Measurements from ENCODE around the gene GSG1L. TPM values are rescaled to one million over a fixed set of nuclear protein-coding genes. Genes with fewer than 3 reads are reported as not detected.

The GSG1L gene
- total RNA-seq, 1 donor: under 0.01 TPM

- Histone ChIP-seq H3K4me1 (ENCODE audit: insufficient read depth, low read length) (no peaks in the 10 kb centered on the region), H3K27me3 (ENCODE audit: insufficient read depth, low read length) (no peaks in the 10 kb centered on the region), H3K4me3 (ENCODE audit: low read length) (no peak overlapping the region), H3K9me3 (ENCODE audit: low read depth, low read length) (no peaks in the 10 kb centered on the region)
Measured at GRCh38 chr16:27849621-27850020, 213.9 kb downstream of the GSG1L start.

DNA sequence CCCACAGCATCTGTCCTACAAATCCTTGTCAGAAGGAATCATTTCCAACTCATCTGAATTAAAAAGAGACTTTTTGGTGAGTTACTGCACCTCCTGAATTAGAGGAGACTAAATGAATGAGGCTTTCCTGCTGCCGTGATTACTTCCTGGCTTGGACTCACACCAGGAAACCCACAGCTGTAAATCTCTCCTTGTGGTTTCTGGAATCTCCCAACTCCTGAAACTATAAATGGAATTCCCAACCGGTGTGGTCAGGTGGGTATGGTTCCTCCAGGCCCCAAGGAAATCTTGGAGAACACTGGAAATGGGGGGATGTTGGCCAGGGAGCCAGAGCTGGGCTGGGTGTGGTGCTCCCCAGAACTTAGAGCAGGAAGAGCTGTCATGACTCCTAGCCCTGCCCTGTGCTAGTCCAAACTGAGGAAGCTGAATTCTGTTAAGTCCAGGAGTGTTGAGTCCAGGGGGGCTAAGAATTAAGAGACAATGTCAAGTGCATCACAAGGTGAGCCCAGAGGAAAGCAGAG is 216.4 kb downstream of the GSG1L start:
- H3K9me3 ChIP-seq (ENCODE audit: low read depth, low read length): no peaks in the 10 kb centered on the region
- no peaks in the 10 kb centered on the region for H3K27me3 ChIP-seq (ENCODE audit: insufficient read depth, low read length)
- no peaks in the 10 kb centered on the region for H3K4me1 ChIP-seq (ENCODE audit: insufficient read depth, low read length)
- H3K4me3 ChIP-seq (ENCODE audit: low read length): no peak overlapping the region

GRCh38 chr16:27844826-27845225 is 218.7 kb downstream of the GSG1L start:
- H3K4me1 ChIP-seq (ENCODE audit: insufficient read depth, low read length): no peaks in the 10 kb centered on the region

GRCh38 chr16:27843800-27844199 is 219.7 kb downstream of the GSG1L start:
- Histone ChIP-seq H3K27me3 (ENCODE audit: insufficient read depth, low read length) (no peaks in the 10 kb centered on the region), H3K4me1 (ENCODE audit: insufficient read depth, low read length) (no peaks in the 10 kb centered on the region), H3K9me3 (ENCODE audit: low read depth, low read length) (no peaks in the 10 kb centered on the region), H3K4me3 (ENCODE audit: low read length) (no peak overlapping the region)

More at GRCh38 chr16:27844826-27845225, 218.7 kb downstream of the GSG1L start:
- Histone ChIP-seq H3K27me3 (ENCODE audit: insufficient read depth, low read length) (no peaks in the 10 kb centered on the region), H3K9me3 (ENCODE audit: low read depth, low read length) (no peaks in the 10 kb centered on the region), H3K4me3 (ENCODE audit: low read length) (no peak overlapping the region)

DNA sequence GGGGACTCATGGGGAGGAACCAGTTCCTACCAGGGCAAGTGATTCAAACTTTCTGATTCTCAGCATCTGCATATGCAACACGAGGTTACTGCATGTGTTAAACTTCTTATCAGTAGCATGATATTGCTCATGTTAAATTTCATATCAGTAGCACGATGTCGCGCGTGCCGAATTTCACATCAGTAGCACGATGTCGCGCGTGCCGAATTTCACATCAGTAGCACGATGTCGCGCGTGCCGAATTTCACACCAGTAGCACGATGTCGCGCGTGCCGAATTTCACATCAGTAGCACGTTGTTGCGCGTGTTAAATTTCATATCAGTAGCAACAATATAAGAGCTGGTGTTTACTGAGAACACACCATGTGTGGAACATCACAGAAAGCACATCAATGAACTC is 221.6 kb downstream of the GSG1L start:
- Histone ChIP-seq H3K4me3 (ENCODE audit: low read length) (no peak overlapping the region), H3K27me3 (ENCODE audit: insufficient read depth, low read length) (no peaks in the 10 kb centered on the region), H3K4me1 (ENCODE audit: insufficient read depth, low read length) (no peaks in the 10 kb centered on the region), H3K9me3 (ENCODE audit: low read depth, low read length) (no peaks in the 10 kb centered on the region)

GRCh38 chr16:27841061-27841801 is 222.3 kb downstream of the GSG1L start:
- no peak overlapping the region for H3K4me3 ChIP-seq (ENCODE audit: low read length)
- H3K9me3 ChIP-seq (ENCODE audit: low read depth, low read length): no peaks in the 10 kb centered on the region
- H3K4me1 ChIP-seq (ENCODE audit: insufficient read depth, low read length): no peaks in the 10 kb centered on the region
- H3K27me3 ChIP-seq (ENCODE audit: insufficient read depth, low read length): peaks cover 3% of the 10 kb centered on the region

DNA sequence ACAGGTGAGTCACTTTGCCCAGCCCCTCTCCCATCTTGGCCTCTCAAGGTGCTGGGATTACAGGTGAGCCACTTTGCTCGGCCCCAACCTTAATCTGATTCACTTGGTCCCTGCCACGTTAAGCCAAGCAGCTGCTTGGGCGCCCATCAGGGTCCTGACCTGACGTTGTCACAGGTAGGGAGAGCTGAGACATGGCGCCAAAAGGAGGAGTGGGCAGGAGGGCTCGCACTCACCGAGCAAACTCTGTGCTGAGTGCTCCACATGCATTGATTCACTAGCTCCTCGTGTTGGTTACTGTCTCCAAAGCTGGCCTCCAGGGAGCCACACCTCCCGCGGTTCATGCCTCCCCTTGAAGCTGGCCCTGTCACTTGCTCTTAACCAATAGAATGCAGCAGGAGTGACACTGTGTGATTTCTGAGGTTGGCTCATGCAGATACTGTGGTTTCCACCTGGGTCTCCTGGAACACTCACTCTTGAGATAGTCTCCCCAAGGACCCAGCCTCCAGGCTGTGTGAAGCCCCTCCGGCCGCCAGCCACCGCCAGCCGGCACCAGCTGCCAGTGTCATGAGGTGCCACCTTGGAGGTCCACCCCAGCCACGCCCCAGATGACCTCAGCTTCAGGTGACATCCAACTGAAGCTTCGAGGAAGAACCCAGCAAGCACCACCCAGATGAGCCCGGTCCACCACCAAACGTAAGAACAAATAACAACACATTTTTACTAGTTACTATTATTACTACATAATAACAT is 223.0 kb downstream of the GSG1L start:
- Histone ChIP-seq H3K4me1 (ENCODE audit: insufficient read depth, low read length) (no peaks in the 10 kb centered on the region), H3K4me3 (ENCODE audit: low read length) (no peak overlapping the region), H3K9me3 (ENCODE audit: low read depth, low read length) (no peaks in the 10 kb centered on the region), H3K27me3 (ENCODE audit: insufficient read depth, low read length) (peaks cover 6% of the 10 kb centered on the region)

DNA sequence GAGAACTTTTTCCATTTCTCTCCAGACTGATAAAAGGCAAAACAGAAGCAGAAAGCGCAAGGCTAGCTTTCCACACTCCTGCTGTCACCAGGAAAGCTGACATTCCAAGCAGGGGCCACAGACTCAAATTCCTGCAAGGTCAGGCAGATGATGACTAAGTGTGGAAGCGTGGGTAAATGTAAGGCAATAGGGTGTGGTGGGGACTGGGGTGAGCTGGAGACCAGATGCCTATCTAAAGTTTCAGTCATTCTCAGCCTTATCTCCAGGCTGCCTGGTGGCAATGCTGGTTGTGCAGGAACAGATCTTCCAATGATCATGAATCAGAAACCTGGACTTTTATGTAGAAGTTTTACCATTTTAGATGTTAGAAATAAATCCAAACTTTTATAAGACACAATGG is 224.1 kb downstream of the GSG1L start:
- no peaks in the 10 kb centered on the region for H3K9me3 ChIP-seq (ENCODE audit: low read depth, low read length)
- peaks cover 12% of the 10 kb centered on the region for H3K27me3 ChIP-seq (ENCODE audit: insufficient read depth, low read length)
- no peaks in the 10 kb centered on the region for H3K4me1 ChIP-seq (ENCODE audit: insufficient read depth, low read length)
- no peak overlapping the region for H3K4me3 ChIP-seq (ENCODE audit: low read length)

DNA sequence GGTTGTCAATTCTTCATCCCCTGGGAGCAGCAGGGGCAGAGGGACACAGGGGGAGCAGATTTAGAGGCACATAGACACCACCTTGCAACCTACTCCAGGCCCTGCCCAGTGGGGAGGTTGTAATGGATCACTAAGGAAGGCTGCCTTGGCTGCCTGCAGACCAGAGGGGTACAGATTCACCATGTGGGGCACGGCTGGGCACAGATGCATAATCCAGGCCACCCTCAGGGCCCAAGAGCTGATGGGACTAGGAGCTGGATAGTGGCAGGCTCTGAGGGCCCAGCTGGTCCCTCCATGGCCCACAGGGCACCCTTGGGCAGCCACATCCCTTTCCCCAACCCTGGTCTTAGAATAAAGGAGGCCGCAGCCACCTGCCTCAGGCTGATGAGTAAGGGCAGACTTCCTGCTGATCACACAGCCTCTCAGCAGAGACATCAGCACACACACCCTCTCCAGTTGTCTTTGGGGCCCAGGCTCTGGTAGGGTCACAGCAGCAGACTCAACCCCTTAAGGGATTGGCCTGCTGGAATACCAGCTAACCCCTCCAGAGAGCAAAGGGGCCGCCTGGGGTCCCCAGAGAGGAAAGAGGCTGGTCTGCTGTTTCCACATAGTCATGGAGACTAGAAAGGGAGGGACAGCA is 224.9 kb downstream of the GSG1L start:
- Histone ChIP-seq H3K4me1 (ENCODE audit: insufficient read depth, low read length) (no peaks in the 10 kb centered on the region), H3K9me3 (ENCODE audit: low read depth, low read length) (no peaks in the 10 kb centered on the region), H3K4me3 (ENCODE audit: low read length) (no peak overlapping the region), H3K27me3 (ENCODE audit: insufficient read depth, low read length) (peaks cover 15% of the 10 kb centered on the region)

- no peak overlapping the region for H3K4me3 ChIP-seq (ENCODE audit: low read length)
- no peaks in the 10 kb centered on the region for H3K4me1 ChIP-seq (ENCODE audit: insufficient read depth, low read length)
- no peaks in the 10 kb centered on the region for H3K9me3 ChIP-seq (ENCODE audit: low read depth, low read length)
- peaks cover 6% of the 10 kb centered on the region for H3K27me3 ChIP-seq (ENCODE audit: insufficient read depth, low read length)
Measured at GRCh38 chr16:27829975-27830374, 233.5 kb downstream of the GSG1L start.

- no peaks in the 10 kb centered on the region for H3K27me3 ChIP-seq (ENCODE audit: insufficient read depth, low read length)
- H3K4me3 ChIP-seq (ENCODE audit: low read length): no peak overlapping the region
- no peaks in the 10 kb centered on the region for H3K9me3 ChIP-seq (ENCODE audit: low read depth, low read length)
- H3K4me1 ChIP-seq (ENCODE audit: insufficient read depth, low read length): no peaks in the 10 kb centered on the region
Measured at GRCh38 chr16:27828671-27829070, 234.8 kb downstream of the GSG1L start.

GRCh38 chr16:27827765-27828164 is 235.7 kb downstream of the GSG1L start:
- no peak overlapping the region for H3K4me3 ChIP-seq (ENCODE audit: low read length)
- no peaks in the 10 kb centered on the region for H3K9me3 ChIP-seq (ENCODE audit: low read depth, low read length)
- H3K27me3 ChIP-seq (ENCODE audit: insufficient read depth, low read length): no peaks in the 10 kb centered on the region
- no peaks in the 10 kb centered on the region for H3K4me1 ChIP-seq (ENCODE audit: insufficient read depth, low read length)

DNA sequence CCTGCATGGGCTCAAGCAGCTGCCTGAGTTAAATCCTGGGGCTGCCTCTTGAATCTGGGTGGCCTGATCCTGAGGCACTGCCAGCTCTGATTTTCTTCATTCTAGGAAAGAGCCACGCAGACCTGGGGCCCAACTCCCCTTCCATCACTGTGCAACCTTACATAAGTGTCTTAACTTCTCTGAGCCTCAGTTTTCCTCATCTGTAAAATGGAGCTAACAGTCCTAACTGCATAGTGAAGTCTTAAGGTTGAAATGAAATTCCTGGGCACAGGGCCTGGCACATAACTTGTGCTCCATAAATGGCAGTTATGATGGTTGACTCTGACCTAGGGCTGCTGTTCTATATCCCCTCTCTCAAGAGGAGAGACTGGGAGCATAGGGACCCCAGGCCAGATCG is 236.6 kb downstream of the GSG1L start:
- Histone ChIP-seq H3K4me1 (ENCODE audit: insufficient read depth, low read length) (no peaks in the 10 kb centered on the region), H3K9me3 (ENCODE audit: low read depth, low read length) (no peaks in the 10 kb centered on the region), H3K4me3 (ENCODE audit: low read length) (no peak overlapping the region), H3K27me3 (ENCODE audit: insufficient read depth, low read length) (no peaks in the 10 kb centered on the region)

DNA sequence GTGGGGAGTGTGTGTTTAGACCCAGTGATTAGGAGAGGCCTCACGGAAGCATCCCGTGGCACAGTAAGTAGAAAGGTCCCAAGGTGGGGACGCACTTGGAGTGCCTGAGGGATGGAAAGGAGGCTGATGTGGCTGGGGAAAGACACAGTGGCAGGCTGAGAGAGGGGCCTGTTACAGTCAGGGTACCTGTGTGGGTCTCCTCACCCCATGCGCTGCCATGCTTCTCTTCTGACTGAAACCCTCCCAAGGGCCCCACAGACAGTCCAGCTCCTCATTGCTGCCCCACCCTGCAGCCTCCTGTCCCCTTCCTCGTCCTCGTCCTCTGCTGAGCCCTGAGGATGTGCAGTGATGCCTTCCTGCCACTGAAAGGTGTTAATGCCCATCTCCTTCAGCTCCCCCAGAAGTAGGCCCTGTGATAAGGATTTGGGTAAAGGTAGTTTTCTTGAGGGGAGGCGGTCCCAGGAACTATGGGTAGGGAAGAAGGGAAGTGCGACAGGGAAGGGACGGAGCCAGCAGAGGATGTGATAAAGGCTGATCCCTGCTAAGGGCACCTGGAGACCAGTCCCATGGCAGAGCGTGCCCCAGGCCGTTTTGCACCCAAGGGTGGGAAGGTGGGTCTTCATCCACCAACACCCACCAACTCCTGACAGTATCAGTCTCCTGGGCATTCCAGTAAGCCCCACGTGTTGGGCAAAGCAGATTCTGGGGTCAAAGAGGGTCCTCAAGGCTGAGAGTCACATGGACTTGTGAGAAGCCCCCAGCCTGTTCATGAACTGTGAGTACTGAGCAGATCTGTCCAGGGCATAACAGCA is 237.2 kb downstream of the GSG1L start:
- H3K27me3 ChIP-seq (ENCODE audit: insufficient read depth, low read length): no peaks in the 10 kb centered on the region
- no peaks in the 10 kb centered on the region for H3K4me1 ChIP-seq (ENCODE audit: insufficient read depth, low read length)
- H3K4me3 ChIP-seq (ENCODE audit: low read length): no peak overlapping the region
- no peaks in the 10 kb centered on the region for H3K9me3 ChIP-seq (ENCODE audit: low read depth, low read length)
